Renal cortical epithelial cell (primary cell): ENCODE results near the gene NEDD8. TPM values are rescaled to one million over a fixed set of nuclear protein-coding genes. Genes with fewer than 3 reads are reported as not detected.
A peak's percentile ranks its signal among the peaks of the same experiment; 100 is the strongest.
"Not testable (repeated sequence)": the region's sequence is repeated elsewhere in the genome, so short reads cannot be mapped to it uniquely, and the experiment has no call there.

ENCODE experiments used
- DNase-seq: peaks from one replicate; pipeline ENCODE4 v3.0.0-alpha.2; 2011; ENCODE audit warnings: low read depth
- total RNA-seq: library from RNA; depleted of rRNA; stranded (reverse); fragments of >200 nt; gene quantifications from 2 replicates; pipeline ENCODE4 v1.2.3, GENCODE V29; 2014

NEDD8 gene
- total RNA-seq, 1 donor from 2014 or later = 146 TPM

DNA sequence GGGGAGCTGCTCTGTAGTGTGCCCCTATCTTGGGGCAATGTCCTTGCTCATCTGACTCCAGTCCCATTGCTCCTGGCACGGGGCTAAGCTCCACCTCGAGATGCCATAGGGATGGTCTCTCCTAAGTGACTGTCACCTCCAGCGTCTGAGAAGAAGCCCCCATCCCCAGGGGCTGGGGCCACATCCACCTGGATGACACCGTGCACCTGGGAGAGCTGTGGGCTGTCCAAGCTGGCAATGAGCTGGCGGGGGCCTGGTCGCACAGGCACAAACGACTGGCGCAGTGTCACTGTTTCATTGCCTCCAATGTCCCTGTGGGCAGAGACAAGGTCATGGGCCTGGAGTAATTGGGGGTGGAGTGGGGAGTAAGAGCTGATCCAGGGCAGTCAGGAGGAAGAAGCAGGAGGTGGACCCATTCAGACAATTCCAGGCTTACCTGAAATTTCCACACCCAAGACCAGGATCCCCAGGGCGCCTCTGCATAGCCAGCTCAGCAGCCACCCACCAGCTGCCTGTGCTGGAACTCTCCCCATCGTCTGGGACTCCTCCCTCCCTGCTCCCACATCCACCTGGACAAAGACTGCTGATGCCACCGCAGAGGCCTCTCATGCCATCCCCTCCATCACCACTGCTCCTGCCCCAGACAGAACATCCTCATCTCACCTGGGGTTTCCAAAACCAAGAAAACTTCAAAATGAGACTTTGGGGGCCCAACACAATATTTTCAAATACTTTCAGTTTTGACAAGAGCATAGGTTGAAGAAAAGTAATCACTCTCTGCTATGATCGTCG is 17.3 kb upstream of the NEDD8 start:
- DNase-seq = no peak

DNA sequence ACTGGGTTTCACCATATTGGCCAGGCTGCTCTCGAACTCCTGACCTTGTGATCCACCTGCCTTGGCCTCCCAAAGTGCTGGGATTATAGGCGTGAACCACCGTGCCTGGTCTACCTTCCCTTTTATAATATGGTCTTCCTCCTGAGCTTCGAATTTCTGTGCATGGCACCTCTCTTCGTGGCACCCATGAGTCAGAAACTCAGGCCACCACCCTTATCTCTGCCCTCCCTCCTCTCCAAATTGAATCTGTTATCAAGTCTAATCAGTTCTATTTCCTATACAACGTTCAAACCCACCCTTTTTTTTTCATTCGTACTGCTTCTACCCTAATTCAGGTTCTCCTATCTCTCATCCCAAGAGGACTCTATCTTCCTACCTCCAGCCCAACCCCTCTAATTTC is 15.3 kb upstream of the NEDD8 start:
- DNase-seq = no peak

DNA sequence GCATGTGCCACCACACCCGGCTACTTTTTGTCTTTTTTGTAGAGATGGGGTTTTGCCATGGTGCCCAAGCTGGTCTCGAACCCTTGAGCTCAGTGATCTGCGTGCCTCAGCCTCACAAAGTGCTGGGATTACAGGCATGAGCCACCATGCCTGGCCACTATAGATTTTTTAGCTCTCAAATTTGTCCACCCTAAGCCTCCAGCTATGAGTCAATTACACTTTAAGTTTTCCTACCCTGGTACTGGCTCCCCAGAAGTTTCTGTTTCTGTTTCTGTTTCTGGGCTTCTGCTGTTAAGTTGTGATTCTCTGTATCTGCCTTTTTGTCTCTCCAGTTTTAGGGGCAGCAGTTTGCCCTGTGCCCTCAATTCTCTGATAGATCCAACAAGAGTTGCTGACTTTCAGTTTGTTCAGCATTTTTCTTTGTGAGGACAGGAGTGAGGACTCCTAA is 14.6 kb upstream of the NEDD8 start:
- no peak for DNase-seq

DNA sequence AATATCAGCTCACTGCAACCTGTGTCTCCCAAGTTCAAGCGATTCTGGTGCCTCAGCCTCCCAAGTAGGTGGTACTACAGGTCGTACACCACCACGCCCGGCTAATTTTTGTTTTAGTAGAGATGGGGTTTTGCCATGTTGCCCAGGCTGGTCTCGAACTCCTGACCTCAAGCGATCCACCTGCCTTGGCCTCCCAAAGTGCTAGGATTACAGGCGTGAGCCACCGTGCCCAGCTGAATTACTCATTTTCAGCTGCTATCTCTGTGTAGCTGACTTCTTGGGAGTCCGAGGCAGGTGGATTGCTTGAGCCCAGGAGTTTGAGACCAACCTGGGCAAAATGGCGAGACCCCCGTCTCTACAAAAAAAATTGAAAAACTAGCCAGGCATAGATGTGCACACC is 13.2 kb upstream of the NEDD8 start:
- not testable (repeated sequence) for DNase-seq

DNA sequence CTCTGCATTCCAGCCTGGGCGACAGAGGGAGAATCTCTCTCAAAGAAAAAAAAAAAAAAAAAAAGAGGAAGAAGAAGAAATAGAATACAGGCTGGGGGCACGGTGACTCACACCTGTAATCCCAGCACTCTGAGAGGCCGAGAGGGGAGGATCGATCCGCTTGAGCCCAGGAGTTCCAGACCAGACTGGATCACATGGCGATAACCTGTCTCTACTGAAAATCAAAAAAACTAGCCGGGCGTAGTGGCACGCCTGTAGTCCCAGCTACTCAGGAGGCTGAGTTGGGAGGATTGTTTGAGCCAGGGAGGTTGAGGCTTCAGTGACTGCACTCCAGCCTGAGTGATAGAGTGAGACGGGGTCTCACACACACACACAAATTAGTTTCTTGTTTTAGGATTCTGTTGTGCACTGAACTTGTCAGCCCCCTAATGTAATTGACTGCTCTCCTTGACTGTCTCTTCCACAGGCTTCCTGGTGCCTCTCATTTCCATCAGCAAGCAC is 11.2 kb upstream of the NEDD8 start:
- DNase-seq = peak; percentile 9

DNA sequence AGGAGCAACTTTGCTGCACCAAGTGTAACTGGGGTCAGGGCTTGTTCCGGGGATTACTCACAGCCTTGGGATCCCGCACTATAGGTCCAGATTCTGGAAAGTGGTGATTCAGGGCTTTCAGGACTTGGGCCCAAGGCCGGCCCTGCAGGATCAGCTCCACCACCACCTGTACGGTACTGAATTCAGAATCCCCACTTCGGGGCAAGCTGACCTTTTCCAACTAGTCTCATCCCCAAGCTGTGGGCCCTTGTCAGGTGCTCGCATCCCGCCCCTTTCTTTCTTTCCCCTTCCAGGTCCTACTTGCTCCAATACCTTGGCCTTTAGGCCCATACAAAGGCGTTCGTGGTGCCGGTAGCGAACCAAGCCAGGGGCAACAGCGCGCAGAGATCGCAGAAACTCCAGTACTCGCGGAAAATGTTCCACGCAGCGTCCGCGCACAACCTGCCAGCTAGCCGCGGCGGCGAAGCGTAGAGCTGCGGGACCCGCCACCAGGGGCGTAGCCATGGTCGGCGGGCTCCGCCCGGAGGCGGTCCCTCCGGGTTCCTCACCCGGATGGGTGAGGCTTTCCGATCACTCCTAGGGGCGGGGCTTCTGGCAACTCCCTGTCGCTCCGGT is 9.8 kb upstream of the NEDD8 start:
- peak; percentile 80 for DNase-seq

DNA sequence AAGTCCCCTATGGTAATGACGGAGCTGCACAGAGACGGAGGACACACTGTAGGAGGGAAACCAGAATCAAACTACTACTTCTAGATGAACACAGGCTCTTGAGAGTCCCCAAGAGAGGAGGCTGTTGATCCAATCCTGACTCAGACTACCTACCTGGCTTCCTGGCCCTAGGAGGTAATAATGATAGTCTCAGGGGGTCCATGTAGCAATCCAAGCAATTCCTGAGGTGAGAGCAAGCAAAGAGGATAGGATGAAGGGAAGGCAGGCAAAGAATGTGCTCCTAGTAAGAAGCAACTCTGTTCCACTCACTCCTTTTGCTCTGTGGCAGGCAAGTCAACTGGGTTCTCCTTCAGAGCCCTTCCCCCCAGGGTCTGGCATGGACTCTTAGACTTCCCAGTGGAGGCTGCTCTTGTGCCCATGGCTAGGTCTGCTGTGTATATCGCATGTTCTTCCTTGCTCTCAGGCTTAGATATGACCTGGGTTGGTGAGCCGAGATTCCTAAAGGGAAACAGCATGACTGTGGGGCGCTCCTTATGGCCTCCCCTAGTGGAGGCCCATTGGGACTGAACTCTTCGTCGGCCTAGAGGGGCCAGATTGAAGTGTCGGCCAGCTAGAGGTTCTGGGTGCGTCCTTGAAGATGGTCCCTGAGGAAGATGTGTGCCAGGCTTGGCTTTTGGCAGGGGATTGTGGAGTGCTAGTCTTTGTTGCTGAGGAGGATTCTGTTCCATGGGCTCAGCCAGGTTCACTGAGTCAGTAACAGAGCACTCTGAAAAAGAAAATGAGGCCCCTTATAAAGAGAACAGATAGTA is 8.1 kb upstream of the NEDD8 start:
- DNase-seq = no peak

DNA sequence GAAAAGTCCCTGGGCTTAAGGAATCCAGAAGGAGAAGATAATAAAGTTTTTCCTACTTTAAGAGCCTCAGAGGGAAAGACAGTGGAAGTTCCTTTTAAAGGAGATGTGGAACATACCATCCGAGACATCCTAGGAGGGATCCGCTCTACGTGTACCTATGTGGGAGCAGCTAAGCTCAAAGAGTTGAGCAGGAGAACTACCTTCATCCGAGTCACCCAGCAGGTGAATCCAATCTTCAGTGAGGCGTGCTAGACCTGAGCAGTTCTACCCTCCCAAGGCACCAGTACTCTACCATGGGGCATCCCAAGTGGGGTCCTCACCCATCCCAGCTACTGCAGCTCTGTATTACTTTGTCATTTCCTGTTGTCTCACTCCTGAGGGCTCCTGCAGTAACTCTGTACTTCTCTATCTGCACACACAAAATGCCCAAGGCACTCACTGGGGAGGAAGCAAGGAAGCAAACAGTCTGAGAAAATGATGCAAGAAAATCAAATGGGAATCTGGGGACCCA is 6.4 kb upstream of the NEDD8 start:
- no peak for DNase-seq

DNA sequence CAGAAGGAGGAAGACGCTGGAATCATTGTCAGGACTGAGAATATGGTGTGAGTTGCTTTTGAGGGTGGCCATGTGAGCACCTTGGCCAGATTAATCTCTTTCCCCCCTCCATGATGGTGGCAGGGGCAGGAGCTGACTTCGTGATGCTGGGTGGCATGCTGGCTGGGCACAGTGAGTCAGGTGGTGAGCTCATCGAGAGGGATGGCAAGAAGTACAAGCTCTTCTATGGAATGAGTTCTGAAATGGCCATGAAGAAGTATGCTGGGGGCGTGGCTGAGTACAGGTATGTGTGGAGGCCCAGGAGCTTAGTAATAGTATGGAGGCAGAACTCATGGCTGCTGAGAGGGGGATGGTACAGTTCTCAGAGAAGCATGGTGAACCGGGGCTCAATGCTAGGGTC is 6.0 kb upstream of the NEDD8 start:
- DNase-seq = peak; percentile 33

DNA sequence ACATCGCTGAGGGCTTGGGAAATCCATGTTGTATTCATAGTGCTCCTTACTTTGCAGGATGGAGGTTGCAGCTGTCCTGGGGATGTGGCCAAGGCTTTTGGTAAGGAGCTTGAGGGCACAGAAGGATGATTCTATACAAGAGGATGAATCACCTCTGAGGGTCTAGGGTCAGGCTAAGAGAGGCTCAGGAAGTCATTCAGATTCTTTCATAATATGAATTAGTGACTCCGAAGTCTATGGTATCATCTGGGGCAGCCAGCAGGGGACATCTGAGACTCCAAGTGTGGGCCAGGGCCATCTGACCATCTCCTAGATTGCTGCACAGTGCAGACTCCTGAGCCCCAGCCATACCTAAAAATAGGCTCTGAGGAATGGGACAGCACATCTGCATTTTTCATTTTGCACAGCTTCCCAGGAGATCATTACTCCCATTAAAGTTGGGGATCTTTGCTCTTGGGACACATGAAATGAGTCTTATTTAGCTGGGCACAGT is 5.3 kb upstream of the NEDD8 start:
- no peak for DNase-seq

DNA sequence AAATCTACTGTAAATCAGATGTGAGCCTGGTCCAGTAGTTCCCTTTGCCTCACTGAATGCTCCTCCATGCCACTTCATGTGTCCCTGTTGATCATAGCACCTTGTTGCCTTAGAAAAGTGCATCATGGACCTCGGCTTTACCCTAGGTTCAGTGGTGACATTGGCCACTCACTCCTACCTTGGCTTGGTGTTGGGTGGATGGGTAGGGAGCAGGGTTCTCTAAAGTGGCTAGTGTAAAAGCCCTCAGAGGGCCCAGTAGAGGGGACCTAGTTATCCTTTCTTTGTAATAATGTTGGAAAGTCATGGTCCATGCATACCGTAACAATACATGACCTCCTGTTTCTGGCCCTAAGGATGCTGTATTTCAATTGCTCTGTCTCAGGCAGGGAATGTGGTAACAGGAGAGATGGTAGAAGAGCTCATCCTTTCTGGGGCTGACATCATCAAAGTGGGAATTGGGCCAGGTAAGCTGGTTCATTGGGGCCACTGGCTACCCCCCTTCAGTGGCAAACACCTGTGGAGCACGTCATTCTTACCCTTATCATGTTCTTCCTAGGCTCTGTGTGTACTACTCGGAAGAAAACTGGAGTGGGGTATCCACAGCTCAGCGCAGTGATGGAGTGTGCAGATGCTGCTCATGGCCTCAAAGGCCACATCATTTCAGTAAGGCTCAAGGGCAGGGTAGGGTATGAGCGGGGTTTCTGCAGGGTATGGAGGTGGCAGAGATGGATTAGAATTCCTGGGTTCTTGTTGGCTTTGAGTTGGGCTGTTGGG is 4.7 kb upstream of the NEDD8 start:
- no peak for DNase-seq

DNA sequence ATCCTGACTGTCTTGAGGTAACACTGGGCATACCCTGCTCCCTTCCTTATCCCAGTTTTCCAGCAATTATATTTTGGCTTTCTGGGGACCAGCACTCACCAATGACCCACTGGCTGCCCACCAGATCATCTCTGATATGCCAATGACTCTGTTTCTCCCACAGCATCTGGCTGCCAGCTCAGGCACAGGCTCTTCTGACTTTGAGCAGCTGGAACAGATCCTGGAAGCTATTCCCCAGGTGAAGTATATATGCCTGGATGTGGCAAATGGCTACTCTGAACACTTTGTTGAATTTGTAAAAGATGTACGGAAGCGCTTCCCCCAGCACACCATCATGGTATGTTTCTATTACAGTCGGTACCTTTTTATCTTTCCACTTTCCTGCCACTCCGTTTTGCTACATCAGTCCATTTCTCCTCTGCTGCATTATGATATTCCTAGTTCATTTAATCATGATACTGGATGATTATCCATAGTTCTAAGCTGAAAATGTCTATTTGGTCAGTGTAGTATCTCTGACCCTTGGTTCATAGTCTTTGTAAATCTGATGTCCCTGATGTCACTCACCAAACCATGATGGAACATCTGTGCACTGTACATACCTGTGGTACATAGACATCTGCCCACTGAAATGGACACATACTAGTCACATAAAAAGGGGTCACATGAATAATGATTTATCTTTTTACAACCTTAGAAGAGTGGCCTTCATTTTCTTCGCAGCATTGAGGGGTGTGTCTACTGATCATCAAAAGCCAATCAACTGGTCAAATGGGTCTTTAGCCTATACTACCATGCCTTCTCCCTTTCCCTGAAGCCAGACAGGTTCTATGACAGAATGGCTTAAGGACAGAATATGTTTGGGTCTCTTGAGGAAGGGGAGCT is 3.9 kb upstream of the NEDD8 start:
- DNase-seq = no peak

DNA sequence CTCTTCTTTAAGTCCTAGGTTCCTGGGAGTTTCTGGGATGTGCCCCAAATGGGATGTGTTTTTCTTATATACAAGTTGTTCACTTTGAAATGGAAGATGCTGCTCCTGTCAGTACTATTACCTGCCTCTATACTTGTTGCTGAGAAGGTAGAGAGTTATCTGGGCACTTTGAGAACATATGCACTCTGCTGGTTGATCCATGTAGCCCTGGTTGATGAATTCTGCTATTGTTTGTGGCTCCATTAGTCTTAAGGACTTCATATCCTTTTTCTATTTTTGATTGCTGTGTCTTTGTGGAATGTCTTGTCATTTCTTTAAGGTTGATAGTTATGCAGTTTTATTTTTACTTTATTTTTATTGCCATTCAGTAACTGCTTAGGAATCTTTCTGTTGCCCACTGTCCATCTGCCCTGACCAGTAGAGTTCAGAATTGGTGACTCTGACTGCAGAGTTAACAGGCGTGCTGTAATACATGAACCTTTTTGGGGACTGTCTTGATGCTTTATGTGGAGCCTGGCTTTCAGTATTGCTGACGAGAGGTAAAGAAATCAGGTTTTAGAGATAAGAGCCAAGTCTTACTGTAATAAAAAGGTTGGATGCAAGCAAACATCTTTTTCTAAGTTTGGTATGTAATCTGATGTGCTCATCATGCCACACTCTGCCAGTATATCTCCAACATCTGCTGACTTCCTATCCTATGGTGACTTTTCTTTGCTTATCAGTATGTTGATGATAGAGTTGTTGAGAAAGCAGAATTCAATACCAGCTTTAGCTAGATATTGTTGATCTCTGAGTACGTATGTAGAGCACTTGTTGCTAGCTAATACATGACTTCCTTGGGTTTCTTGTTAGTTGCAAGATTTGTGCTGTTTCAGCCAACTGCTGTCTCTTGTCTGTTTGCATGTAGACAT is 2.2 kb upstream of the NEDD8 start:
- no peak for DNase-seq

DNA sequence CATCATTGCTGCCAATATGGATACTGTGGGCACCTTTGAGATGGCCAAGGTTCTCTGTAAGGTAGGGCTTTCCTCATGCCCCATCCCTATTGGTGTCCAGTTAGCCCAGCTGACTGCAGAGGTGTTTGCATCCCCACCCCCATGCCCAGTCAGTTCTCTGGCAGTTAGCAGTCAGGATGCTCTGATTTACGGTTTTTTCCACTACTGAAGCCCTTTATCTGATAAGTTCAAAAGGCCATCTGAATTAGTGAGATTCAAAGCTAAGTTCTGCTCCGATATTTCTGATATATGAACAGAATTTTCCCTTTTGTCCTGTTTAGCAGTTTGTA is 1.3 kb upstream of the NEDD8 start:
- DNase-seq = no peak

DNA sequence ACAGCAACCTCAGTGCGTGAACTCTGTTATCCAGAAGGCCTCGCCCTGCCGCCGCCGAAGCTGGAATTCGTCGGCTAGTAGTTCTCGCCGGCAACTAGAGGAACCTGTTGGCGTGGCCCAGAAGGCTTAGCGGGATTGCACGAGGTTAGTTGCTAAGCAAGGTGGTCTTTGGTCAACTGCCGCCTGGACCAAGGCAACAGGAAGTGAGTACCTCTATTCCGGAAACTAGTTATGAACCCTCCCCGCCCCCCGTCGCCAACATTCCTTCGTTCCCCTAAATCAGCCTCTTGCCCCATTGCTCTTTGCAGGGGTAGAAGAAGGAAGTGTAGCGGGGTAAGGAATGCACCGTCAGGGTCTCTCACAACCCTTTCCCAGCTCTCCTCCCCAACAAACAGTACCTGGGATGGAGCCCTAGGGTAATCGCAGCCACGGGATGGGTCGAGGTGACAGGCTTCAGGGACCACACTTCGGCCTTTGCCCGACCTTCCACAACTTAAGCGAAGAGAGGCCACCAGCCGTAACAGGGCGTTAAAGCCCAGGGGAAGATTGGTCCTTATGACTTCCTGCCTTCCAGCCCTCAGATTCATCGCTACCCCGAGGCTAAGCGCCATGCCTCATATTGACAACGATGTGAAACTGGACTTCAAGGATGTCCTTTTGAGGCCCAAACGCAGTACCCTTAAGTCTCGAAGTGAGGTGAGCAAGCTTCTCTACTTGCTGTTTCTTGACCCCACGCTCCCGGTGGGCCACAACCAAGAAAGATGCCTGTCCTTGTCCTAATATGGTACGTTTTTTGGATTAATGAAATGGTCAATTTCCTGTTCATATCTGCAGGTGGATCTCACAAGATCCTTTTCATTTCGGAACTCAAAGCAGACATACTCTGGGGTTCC is 724 bp upstream of the NEDD8 start, which contains the start of gene GMPR2:
Gene GMPR2 (plus strand): TSS at position 285 of the 893 bp plus-strand sequence. CDS start 325 bp downstream, at position 610.
- DNase-seq = no peak

DNA sequence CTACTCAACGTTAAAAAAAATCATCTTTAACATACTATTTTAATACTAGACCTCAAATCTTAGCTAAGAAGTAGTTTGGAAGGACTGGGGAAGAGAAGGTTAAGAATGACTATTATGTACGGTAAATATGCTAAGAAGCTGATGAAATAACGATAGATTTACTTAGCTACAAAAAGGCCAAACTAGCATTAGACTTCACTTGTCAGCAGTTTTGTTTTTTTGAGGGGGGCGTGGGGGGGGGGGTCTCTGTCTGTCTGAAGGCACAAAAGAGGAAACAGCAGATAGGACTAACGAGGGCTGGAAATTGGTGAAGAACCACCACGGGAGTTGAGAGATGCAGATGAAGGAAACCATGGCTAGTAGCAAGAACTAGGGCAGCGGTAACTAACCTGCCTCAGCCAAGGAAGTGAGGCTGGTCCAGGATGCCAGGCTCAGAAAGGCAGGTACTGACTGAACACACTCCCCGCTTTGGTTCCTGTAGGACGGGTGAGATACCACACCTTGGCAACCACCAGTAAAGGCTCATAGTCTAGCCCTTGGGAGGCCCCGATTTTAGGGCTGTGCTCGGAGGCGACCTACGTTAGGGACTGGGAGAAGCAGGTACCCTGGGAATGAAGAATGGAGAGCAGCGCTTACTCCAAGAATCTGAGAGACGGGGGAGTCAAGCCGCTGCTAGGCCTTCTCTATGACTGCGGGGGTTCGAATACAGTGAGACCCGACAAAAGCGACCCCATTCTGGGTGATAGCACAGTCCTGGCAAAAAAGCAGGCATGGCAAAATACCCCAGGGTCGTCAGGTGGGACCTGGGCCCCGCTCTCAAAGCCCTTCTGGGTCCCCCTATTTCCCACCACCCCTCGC is 675 bp downstream of the NEDD8 start:
- DNase-seq = no peak

DNA sequence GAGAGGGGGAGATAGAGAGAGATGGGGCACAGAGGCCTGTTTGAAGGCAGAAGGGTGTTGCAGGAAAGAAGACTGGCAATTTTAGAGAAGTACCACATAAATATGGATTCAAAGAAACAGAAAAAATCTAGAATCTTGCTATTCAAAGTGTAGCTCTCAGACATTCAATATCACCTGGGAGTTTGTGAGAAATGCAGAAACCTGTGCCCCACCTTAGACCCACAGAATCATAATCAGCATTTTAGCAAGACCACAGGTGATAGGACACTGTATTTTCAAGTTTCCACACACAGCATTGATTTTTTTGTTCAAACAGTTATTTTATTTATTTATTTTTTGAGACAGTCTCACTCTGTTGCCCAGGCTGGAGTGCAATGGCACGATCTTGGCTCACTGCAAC is 3.3 kb downstream of the NEDD8 start:
- no peak for DNase-seq
